ENCODE results near the gene BGLAP.
A peak's percentile ranks its signal among the peaks of the same experiment; 100 is the strongest.

BGLAP gene

DNA sequence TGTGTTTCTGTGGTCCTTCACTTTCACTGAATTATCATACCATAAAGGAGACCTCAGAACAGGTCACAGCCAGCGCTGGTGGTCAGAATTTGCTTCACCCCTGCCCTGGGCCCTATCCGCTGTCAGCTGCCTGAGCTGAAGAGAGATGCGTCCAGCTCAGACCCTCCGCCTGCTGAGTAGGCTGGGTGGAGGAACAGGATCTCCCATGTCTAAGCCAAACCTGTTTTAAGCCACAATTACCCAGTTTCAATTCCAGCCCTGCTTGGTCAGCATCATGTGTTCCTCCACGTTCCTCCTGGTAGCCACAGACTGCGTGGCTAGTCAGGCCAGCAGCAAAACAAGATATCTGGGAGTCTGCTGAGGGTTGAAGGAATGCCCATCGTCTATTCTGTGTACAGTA is 13.5 kb upstream of the BGLAP start:
- DNase-seq, result peak; percentile 32 to 47 (median 45)

GRCh38 chr1:156229809-156230472 is 12.0 kb upstream of the BGLAP start:
- no peak for DNase-seq

DNA sequence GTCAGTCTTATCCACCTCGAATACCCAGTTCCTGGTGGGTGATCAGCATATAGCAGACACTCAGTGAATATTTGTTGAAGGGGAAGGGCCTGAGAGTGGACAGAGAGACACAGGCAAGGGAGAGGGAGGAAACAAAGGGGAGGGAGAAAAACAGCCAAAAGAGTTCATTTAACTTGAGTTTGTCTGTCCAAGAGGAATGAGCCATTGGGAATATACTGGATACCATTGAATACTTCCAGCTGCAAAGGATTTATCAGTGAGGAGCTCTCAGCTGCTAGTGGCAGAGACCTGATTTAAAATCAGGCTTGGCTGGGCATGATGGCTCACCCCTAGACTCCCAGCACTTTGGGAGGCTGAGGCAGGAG is 11.5 kb upstream of the BGLAP start:
- DNase-seq, result no peak

GRCh38 chr1:156232201-156232894 is 9.6 kb upstream of the BGLAP start:
- no peak for DNase-seq

- DNase-seq, result no peak
Observed at GRCh38 chr1:156233426-156234127, 8.4 kb upstream of the BGLAP start.

DNA sequence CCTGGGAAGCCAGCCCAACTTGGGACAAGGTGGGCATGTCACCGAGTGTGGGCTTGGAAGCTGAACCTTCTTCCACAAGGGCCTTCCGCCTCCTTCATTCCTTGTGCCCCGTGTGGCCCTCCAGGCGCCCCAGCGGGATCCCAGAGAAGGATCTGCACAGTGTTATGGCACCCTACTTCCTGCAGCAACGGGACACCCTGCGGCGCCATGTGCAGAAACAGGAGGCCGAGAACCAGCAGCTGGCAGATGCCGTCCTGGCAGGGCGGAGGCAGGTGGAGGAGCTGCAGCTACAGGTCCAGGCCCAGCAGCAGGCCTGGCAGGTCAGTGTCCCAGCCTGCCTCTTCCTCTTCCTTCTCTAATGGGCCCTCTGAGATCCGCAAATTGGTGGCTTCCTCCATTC is 5.8 kb upstream of the BGLAP start:
- DNase-seq, result no peak

- DNase-seq, result no peak
Observed at GRCh38 chr1:156238248-156238647, 3.7 kb upstream of the BGLAP start.

- peak; percentile 36 to 52 (median 37) for DNase-seq
Observed at GRCh38 chr1:156241311-156241811, 623 bp upstream of the BGLAP start.

DNA sequence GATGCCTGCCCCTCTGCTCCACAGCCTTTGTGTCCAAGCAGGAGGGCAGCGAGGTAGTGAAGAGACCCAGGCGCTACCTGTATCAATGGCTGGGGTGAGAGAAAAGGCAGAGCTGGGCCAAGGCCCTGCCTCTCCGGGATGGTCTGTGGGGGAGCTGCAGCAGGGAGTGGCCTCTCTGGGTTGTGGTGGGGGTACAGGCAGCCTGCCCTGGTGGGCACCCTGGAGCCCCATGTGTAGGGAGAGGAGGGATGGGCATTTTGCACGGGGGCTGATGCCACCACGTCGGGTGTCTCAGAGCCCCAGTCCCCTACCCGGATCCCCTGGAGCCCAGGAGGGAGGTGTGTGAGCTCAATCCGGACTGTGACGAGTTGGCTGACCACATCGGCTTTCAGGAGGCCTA is 754 bp downstream of the BGLAP start:
- DNase-seq, result no peak

DNA sequence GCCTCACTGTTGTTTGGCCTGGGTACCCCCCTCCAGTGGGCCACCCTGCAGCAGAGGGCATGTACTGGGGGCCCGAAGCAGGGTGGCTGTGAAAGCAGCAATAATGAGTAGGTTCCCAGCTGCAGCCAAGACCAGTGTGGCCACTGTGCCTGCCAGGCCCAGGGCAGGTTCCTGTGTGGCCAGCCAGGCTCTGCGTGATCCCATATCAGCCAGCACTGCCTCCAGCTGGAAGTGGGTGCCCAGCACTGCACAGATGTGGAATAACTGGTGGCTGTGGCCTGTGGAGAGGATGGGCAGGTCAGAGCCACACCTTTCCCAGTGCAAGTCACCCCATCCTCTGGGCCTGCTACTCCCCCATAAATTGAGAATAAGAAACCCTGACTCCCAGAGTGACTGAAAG is 2.1 kb downstream of the BGLAP start:
- no peak for DNase-seq

GRCh38 chr1:156244712-156245111 is 2.7 kb downstream of the BGLAP start:
- DNase-seq, result no peak

DNA sequence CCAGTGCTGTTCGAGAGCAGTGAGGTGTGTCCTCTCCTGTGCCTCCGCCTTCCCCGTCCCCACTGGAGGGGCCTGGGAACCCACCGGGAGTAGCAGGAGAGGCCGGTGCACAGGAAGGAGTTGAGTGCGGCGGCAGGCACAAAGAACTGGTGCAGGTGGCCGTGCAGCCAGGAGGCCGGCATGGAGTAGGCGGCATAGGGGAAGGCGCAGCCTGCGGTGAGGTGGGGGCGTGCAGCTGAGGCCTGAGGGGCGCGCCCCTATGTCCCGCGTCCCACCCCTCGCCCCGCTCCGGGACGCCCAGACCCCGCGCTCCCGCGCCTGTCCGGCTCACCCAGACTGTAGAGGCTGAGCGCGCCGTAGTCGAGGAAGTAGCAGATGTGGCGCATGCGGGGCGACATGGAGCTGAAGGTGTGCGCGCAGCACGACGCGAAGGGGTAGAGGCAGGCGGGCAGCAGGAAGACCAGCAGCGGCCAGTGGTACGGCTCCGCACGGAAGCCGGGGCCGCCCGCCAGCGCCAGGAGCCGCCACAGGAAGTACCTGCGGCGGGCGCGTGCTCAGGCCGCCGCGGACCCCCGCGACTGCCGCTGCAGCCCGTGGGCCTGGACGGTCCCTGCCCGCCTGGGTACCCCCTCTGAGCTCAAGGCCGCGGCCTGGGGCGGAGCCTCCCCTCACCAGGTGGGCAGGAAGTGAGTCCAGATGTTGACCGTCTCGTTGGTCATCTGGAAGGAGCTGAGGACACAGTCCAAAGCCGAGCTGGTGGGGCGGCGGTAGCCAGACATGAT is 3.7 kb downstream of the BGLAP start:
- DNase-seq, result peak in 2 of 3 donors; percentile 20 to 33

DNA sequence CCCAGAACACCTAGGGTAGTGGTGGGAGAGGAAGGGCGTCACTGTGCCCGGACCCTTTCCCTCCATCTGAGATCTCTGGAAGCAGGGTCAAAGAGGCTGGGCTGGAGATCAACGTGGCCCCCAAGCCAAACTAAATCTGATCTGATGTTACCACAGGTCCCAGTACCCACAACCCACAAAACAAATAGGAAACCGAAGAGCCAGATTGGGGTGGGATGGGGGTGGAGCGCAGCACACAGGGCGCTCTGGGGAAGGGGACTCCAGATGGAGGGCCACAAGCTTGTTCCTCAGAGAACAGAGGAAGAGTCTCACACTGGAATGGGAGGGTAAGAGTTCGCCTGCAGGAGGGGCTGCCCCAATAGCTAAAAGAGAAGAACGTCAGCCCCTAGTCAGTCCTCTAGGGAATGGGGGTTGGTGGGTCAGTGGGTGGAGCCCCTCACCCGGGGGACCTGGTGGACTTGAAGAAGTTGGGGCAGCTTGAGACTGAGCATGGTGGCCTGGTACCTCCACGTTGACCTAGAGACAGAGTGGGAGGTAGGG is 4.3 kb downstream of the BGLAP start:
- no peak for DNase-seq

- no peak for DNase-seq
Observed at GRCh38 chr1:156246781-156247459, 4.9 kb downstream of the BGLAP start.

GRCh38 chr1:156247460-156248322 is 5.7 kb downstream of the BGLAP start, which contains the start of gene PAQR6:
Gene PAQR6, minus strand, starts transcription at chr1:156248056. Its CDS starts 1,325 bp downstream, at chr1:156246731.
- no peak for DNase-seq

- DNase-seq, result no peak
Observed at GRCh38 chr1:156248323-156248683, 6.3 kb downstream of the BGLAP start.

DNA sequence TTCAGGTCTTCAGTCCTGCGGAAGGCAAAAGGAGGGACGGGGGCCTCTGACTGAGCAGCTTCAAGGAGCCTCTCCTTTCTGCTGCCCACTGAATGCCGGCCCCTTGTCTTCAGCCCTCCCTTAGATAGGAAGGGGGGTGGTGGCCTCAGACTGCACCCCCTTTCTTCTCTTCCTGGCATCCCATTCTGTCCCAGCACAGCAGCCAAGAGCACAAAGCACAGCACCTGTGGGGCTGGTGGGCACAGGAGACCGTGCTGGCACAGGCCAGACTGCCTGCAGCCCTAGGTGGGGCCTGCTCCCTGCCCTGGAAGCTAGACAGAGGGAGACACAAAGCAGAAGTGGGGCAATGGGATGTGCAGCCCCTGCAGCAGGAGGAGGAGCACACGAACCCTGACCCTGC is 7.6 kb downstream of the BGLAP start:
- no peak for DNase-seq

- DNase-seq, result no peak
Observed at GRCh38 chr1:156251527-156251926, 9.5 kb downstream of the BGLAP start.

DNA sequence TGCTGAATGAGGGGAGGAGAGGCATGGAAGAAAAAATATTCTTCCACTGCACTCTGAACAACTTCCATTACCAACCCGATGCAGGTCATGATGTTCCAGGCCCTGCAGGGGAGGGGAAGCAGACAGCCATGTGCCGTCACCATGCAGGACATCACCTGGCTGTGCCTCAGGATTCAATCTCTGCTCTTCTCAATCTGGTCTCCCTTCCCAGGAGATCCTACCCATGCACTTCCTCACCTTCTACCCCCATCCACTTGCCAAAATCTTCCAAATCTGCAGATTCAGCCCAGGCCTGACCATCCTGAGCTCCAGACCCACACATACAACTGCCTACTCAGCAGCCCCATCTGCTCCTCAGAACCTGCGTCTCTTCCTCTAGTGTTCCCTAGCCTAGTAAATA is 11.7 kb downstream of the BGLAP start:
- no peak for DNase-seq

- DNase-seq, result no peak
Observed at GRCh38 chr1:156257711-156258110, 15.7 kb downstream of the BGLAP start.

GRCh38 chr1:156258859-156259258 is 16.9 kb downstream of the BGLAP start:
- no peak for DNase-seq
